Keratinocyte (primary cell): ENCODE results near the gene MAN1C1. TPM values are rescaled to one million over a fixed set of nuclear protein-coding genes. Genes with fewer than 3 reads are reported as not detected.

Experiments
- DNase-seq: peaks from one replicate; pipeline ENCODE4 v3.0.0-alpha.2; 2011; ENCODE audit warnings: low read depth, missing footprints, low spot score
- FAIRE-seq: peaks from 2 replicates; lab custom pipeline; 2011; peaks lifted over from hg19 to GRCh38; lab: Jason Lieb, UNC
- H2AFZ ChIP-seq: 2 replicates; pipeline ENCODE4 v1.6.0; 2012; ENCODE audit warnings: low read length, control low read depth, inconsistent platforms; ENCODE audit not compliant: control insufficient read depth
- H3K27ac ChIP-seq: 2 replicates; pipeline ENCODE4 v1.5.1; 2011; ENCODE audit warnings: low read length; ENCODE audit not compliant: control insufficient read depth, insufficient read depth
- H3K27me3 ChIP-seq: 3 replicates; pipeline ENCODE4 v1.6.0; 2011; ENCODE audit warnings: low read length; ENCODE audit not compliant: control insufficient read depth, insufficient read depth; ENCODE audit errors: extremely low read depth
- H3K36me3 ChIP-seq, 2 experiments: 2 replicates in 1 of 2; 3 replicates in 1 of 2; pipeline ENCODE4 v1.5.1; 2011; ENCODE audit warnings: low read length in 2 of 2, mild to moderate bottlenecking in 1 of 2; ENCODE audit not compliant: control insufficient read depth in 2 of 2, insufficient read depth in 2 of 2; ENCODE audit errors: extremely low read depth in 1 of 2
- H3K4me1 ChIP-seq: 3 replicates; pipeline ENCODE4 v1.5.1; 2011; ENCODE audit warnings: low read length; ENCODE audit not compliant: control insufficient read depth, insufficient read depth; ENCODE audit errors: extremely low read depth
- H3K4me2 ChIP-seq: 3 replicates; pipeline ENCODE4 v1.6.0; 2011; ENCODE audit warnings: low read depth, low read length; ENCODE audit not compliant: control insufficient read depth, insufficient read depth; ENCODE audit errors: extremely low read depth
- H3K4me3 ChIP-seq, 3 experiments: fragments of 200-600 bp in 1 of 3; sonication (generic) in 1 of 3; 2 replicates in 2 of 3; 3 replicates in 1 of 3; pipeline ENCODE4 v1.5.1; 2011 to 2016; ENCODE audit warnings: low read length in 3 of 3, mild to moderate bottlenecking in 3 of 3, control low read depth in 2 of 3, inconsistent platforms in 1 of 3, low read depth in 1 of 3, mixed read lengths in 1 of 3, mixed run types in 1 of 3, moderate library complexity in 1 of 3; ENCODE audit not compliant: control insufficient read depth in 2 of 3, insufficient read depth in 2 of 3; ENCODE audit errors: extremely low read depth in 1 of 3
- H3K79me2 ChIP-seq: 2 replicates; pipeline ENCODE4 v1.6.0; 2012; ENCODE audit warnings: low read length; ENCODE audit not compliant: control insufficient read depth, insufficient read depth
- H3K9ac ChIP-seq: 3 replicates; pipeline ENCODE4 v1.6.0; 2011; ENCODE audit warnings: low read length; ENCODE audit not compliant: control insufficient read depth, insufficient read depth; ENCODE audit errors: extremely low read depth
- H3K9me1 ChIP-seq: 3 replicates; pipeline ENCODE4 v1.6.0; 2011; ENCODE audit warnings: low read length; ENCODE audit not compliant: control insufficient read depth, insufficient read depth; ENCODE audit errors: extremely low read depth
- H3K9me3 ChIP-seq: 2 replicates; pipeline ENCODE4 v1.5.1; 2012; ENCODE audit warnings: low read depth, low read length; ENCODE audit not compliant: control insufficient read depth
- H4K20me1 ChIP-seq: 3 replicates; pipeline ENCODE4 v1.6.0; 2011; ENCODE audit warnings: low read length; ENCODE audit not compliant: control insufficient read depth, insufficient read depth; ENCODE audit errors: extremely low read depth
- CTCF ChIP-seq, 3 experiments: IDR thresholded peaks in 1 of 3; conservative IDR thresholded peaks in 1 of 3; optimal IDR thresholded peaks in 1 of 3; 2 replicates in 2 of 3; 3 replicates in 1 of 3; pipeline versions ENCODE3 to v1.5.1; 2011; ENCODE audit warnings: low read length in 3 of 3, mild to moderate bottlenecking in 3 of 3, moderate library complexity in 2 of 3, control low read depth in 1 of 3, inconsistent platforms in 1 of 3; ENCODE audit not compliant: insufficient read depth in 2 of 3; ENCODE audit errors: extremely low read depth in 1 of 3
- EZH2 ChIP-seq: IDR thresholded peaks from one replicate; pipeline ENCODE4 v1.6.1; 2012; ENCODE audit warnings: inconsistent platforms, mild to moderate bottlenecking, low read length, moderate library complexity
- dilution Hi-C: fragments of 300-500 bp; cut with MboI; formaldehyde crosslinking; loops from one replicate; pipeline ENCODE4 v1.7.0; 2020; ENCODE audit warnings: low sequenced_read_pairs; ENCODE audit not compliant: extremely low pct_ligation_motif_present
- polyA plus RNA-seq, 5 experiments: library from polyadenylated mRNA; depleted of rRNA in 3 of 5; stranded (reverse) in 3 of 5; stranded (forward) in 1 of 5; unstranded in 1 of 5; fragments of >200 nt; gene quantifications; 1 replicate in 1 of 5; 2 replicates in 3 of 5; 3 replicates in 1 of 5; pipeline versions ENCODE4 v1.2.1 to v1.2.3, GENCODE V29; 2011 to 2012; ENCODE audit warnings: missing spikeins in 2 of 5, low read depth in 1 of 5, low replicate concordance in 1 of 5

Gene MAN1C1
- polyA plus RNA-seq, 1 donor (not counting 4 experiments of a cell fraction or from before 2014, with no cell fraction given), result 0.07 TPM

GRCh38 chr1:25702101-25702775 lies 85.6 kb downstream of the MAN1C1 start:
- dilution Hi-C loops, result no loop called here

GRCh38 chr1:25703041-25703440 lies 86.5 kb downstream of the MAN1C1 start:
- Histone ChIP-seq H3K4me1 (peaks cover 15% of the 10 kb centered on the region), H4K20me1 (no peaks in the 10 kb centered on the region), H2AFZ (no peak overlapping the region), H3K9me1 (no peaks in the 10 kb centered on the region), H3K9ac (no peak overlapping the region), H3K9me3 (no peaks in the 10 kb centered on the region), H3K27ac (no peak overlapping the region), H3K4me2 (no peak overlapping the region), H3K36me3 (no peaks in the 10 kb centered on the region), H3K4me3 (no peak overlapping the region), H3K79me2 (no peaks in the 10 kb centered on the region), H3K27me3 (no peaks in the 10 kb centered on the region)
- dilution Hi-C loops, result no loop called here
- FAIRE-seq (no peak), DNase-seq (no peak)
- TF ChIP-seq CTCF (optimal IDR thresholded peaks at IDR 0.05 in 1 of 3, IDR thresholded peaks at IDR 0.05 in 1 of 3, conservative IDR thresholded peaks at IDR 0.05 in 1 of 3; ENCODE audit: extremely low read depth in 1 of 3, insufficient read depth in 2 of 3, low read length in 3 of 3) (no peak), EZH2 (no peak)

More at GRCh38 chr1:25702101-25702775, 85.6 kb downstream of the MAN1C1 start:
- H3K4me2 ChIP-seq, result no peak overlapping the region
- H3K9me3 ChIP-seq, result no peaks in the 10 kb centered on the region
- H3K4me3 ChIP-seq, result no peak overlapping the region
- no peaks in the 10 kb centered on the region for H4K20me1 ChIP-seq
- no peaks in the 10 kb centered on the region for H3K36me3 ChIP-seq
- H3K27me3 ChIP-seq, result no peaks in the 10 kb centered on the region
- DNase-seq, result no peak
- no peak for TF ChIP-seq CTCF (optimal IDR thresholded peaks at IDR 0.05 in 1 of 3, IDR thresholded peaks at IDR 0.05 in 1 of 3, conservative IDR thresholded peaks at IDR 0.05 in 1 of 3; ENCODE audit: extremely low read depth in 1 of 3, insufficient read depth in 2 of 3, low read length in 3 of 3)
- TF ChIP-seq EZH2, result no peak
- H3K4me1 ChIP-seq, result peaks cover 15% of the 10 kb centered on the region
- H3K27ac ChIP-seq, result no peak overlapping the region
- no peak overlapping the region for H3K9ac ChIP-seq
- no peaks in the 10 kb centered on the region for H3K79me2 ChIP-seq
- H3K9me1 ChIP-seq, result no peaks in the 10 kb centered on the region
- no peak for FAIRE-seq
- no peak overlapping the region for H2AFZ ChIP-seq
